Measurements from ENCODE around the gene SLC25A21.

DNA sequence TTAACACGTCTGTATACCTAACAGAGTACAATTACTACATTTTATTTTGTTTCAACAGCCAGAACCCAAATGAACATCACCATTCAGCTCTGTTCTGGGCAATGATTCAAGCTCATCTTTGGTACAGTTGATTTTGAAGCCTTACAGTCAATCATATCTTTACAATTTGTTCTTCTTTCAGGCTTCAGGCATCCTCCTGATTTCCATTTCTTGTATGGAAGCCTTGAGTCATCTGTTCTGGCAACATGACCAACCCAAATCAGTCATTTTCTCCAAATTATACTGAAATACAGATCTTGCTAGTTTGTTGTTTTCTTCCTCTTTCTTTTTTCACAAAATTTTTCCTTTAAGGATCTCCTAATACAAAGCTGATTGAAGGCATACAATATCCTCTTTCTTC is 430.5 kb downstream of the SLC25A21 start:
- TF ChIP-seq, protein P1, sequence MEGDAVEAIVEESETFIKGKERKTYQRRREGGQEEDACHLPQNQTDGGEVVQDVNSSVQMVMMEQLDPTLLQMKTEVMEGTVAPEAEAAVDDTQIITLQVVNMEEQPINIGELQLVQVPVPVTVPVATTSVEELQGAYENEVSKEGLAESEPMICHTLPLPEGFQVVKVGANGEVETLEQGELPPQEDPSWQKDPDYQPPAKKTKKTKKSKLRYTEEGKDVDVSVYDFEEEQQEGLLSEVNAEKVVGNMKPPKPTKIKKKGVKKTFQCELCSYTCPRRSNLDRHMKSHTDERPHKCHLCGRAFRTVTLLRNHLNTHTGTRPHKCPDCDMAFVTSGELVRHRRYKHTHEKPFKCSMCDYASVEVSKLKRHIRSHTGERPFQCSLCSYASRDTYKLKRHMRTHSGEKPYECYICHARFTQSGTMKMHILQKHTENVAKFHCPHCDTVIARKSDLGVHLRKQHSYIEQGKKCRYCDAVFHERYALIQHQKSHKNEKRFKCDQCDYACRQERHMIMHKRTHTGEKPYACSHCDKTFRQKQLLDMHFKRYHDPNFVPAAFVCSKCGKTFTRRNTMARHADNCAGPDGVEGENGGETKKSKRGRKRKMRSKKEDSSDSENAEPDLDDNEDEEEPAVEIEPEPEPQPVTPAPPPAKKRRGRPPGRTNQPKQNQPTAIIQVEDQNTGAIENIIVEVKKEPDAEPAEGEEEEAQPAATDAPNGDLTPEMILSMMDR (IDR thresholded peaks at IDR 0.05), result no peak
- TF ChIP-seq EP300 (IDR thresholded peaks at IDR 0.05), result no peak
- TF ChIP-seq POLR2A (IDR thresholded peaks at IDR 0.05), result no peak
- no peak for TF ChIP-seq POLR2AphosphoS5 (IDR thresholded peaks at IDR 0.05)

Measured in suprapubic skin (tissue), 4 donors.